ENCODE results near the gene ING2. TPM values are rescaled to one million over a fixed set of nuclear protein-coding genes. Genes with fewer than 3 reads are reported as not detected.

ING2 gene
- total RNA-seq, 1 donor from 2014 or later: 5.9 TPM

GRCh38 chr4:183527326-183527725 lies 22.5 kb downstream of the ING2 start:
- Histone ChIP-seq H3K4me3 (no peak overlapping the region), H3K9me3 (replicated peaks) (no peaks in the 10 kb centered on the region), H3K27me3 (ENCODE audit: low read depth) (peaks cover 33% of the 10 kb centered on the region), H3K4me1 (no peaks in the 10 kb centered on the region), H3K36me3 (no peaks in the 10 kb centered on the region), H3K27ac (replicated peaks) (no peak overlapping the region)
- no peak for DNase-seq
- TF ChIP-seq CTCF (IDR thresholded peaks at IDR 0.05; ENCODE audit: borderline replicate concordance): no peak
- intact Hi-C loops (cut with micrococcal nuclease): no loop called here

- intact Hi-C loops (cut with micrococcal nuclease): no loop called here
- peaks cover 67% of the 10 kb centered on the region for H3K27me3 ChIP-seq (ENCODE audit: low read depth)
These were observed 28.0 kb downstream of the ING2 start for GRCh38 chr4:183532821-183533220.

GRCh38 chr4:183533698-183534097 lies 28.8 kb downstream of the ING2 start:
- H3K4me3 ChIP-seq: no peak overlapping the region
- peaks cover 76% of the 10 kb centered on the region for H3K27me3 ChIP-seq (ENCODE audit: low read depth)
- H3K9me3 ChIP-seq (replicated peaks): no peaks in the 10 kb centered on the region
- H3K36me3 ChIP-seq: no peaks in the 10 kb centered on the region
- H3K4me1 ChIP-seq: no peaks in the 10 kb centered on the region
- DNase-seq: no peak
- intact Hi-C loops (cut with micrococcal nuclease): no loop called here
- no peak for TF ChIP-seq CTCF (IDR thresholded peaks at IDR 0.05; ENCODE audit: borderline replicate concordance)
- no peak overlapping the region for H3K27ac ChIP-seq (replicated peaks)

More at GRCh38 chr4:183532821-183533220, 28.0 kb downstream of the ING2 start:
- no peaks in the 10 kb centered on the region for H3K36me3 ChIP-seq
- no peak for DNase-seq
- no peak for TF ChIP-seq CTCF (IDR thresholded peaks at IDR 0.05; ENCODE audit: borderline replicate concordance)
- no peak overlapping the region for H3K4me3 ChIP-seq
- H3K9me3 ChIP-seq (replicated peaks): no peaks in the 10 kb centered on the region
- no peaks in the 10 kb centered on the region for H3K4me1 ChIP-seq
- H3K27ac ChIP-seq (replicated peaks): no peak overlapping the region

- no peak for DNase-seq
- no peak overlapping the region for H3K27ac ChIP-seq (replicated peaks)
- no peak for TF ChIP-seq CTCF (IDR thresholded peaks at IDR 0.05; ENCODE audit: borderline replicate concordance)
- H3K9me3 ChIP-seq (replicated peaks): peaks cover 13% of the 10 kb centered on the region
- H3K36me3 ChIP-seq: no peaks in the 10 kb centered on the region
- intact Hi-C loops (cut with micrococcal nuclease): no loop called here
- H3K27me3 ChIP-seq (ENCODE audit: low read depth): peaks cover 57% of the 10 kb centered on the region
- no peak overlapping the region for H3K4me3 ChIP-seq
- H3K4me1 ChIP-seq: no peaks in the 10 kb centered on the region
These were observed 35.7 kb downstream of the ING2 start for GRCh38 chr4:183540410-183541009.

GRCh38 chr4:183541010-183541751 lies 36.3 kb downstream of the ING2 start:
- intact Hi-C loops (cut with micrococcal nuclease): no loop called here
- no peak for TF ChIP-seq CTCF (IDR thresholded peaks at IDR 0.05; ENCODE audit: borderline replicate concordance)
- no peak overlapping the region for H3K4me3 ChIP-seq
- peaks cover 13% of the 10 kb centered on the region for H3K9me3 ChIP-seq (replicated peaks)
- peaks cover 53% of the 10 kb centered on the region for H3K27me3 ChIP-seq (ENCODE audit: low read depth)
- H3K4me1 ChIP-seq: no peaks in the 10 kb centered on the region
- no peak for DNase-seq
- no peak overlapping the region for H3K27ac ChIP-seq (replicated peaks)
- no peaks in the 10 kb centered on the region for H3K36me3 ChIP-seq
